ENCODE data around the gene BTNL8.

The BTNL8 gene

GRCh38 chr5:180898621-180899246 lies at the start of gene BTNL8:
Gene BTNL8 (plus strand): TSS chr5:180899159. CDS start chr5:180899311, 152 bp downstream.
- in situ Hi-C loops (cut with HindIII; ENCODE audit: low sequenced_read_pairs), result no loop called here

- in situ Hi-C loops (cut with HindIII; ENCODE audit: low sequenced_read_pairs), result no loop called here
Measured at GRCh38 chr5:180849827-180850226, 49.1 kb upstream of the BTNL8 start.

GRCh38 chr5:180850434-180851078 lies 48.4 kb upstream of the BTNL8 start:
- in situ Hi-C loops (cut with HindIII; ENCODE audit: low sequenced_read_pairs), result no loop called here

- in situ Hi-C loops (cut with HindIII; ENCODE audit: low sequenced_read_pairs), result no loop called here
Measured at GRCh38 chr5:180852495-180852894, 46.5 kb upstream of the BTNL8 start.

- in situ Hi-C loops (cut with HindIII; ENCODE audit: low sequenced_read_pairs), result no loop called here
Measured at GRCh38 chr5:180853121-180853847, 45.7 kb upstream of the BTNL8 start.

GRCh38 chr5:180853848-180854176 lies 45.1 kb upstream of the BTNL8 start:
- in situ Hi-C loops (cut with HindIII; ENCODE audit: low sequenced_read_pairs), result no loop called here

- in situ Hi-C loops (cut with HindIII; ENCODE audit: low sequenced_read_pairs), result no loop called here
Measured at GRCh38 chr5:180858586-180858985, 40.4 kb upstream of the BTNL8 start.

- in situ Hi-C loops (cut with HindIII; ENCODE audit: low sequenced_read_pairs), result no loop called here
Measured at GRCh38 chr5:180860273-180860886, 38.6 kb upstream of the BTNL8 start.

GRCh38 chr5:180860887-180861822 lies 37.8 kb upstream of the BTNL8 start, which contains the start of gene ZFP62:
Gene ZFP62 (minus strand): TSS chr5:180861276. CDS start chr5:180861219, 57 bp downstream.
- in situ Hi-C loops (cut with HindIII; ENCODE audit: low sequenced_read_pairs), result no loop called here

GRCh38 chr5:180862645-180863044 lies 36.3 kb upstream of the BTNL8 start:
- in situ Hi-C loops (cut with HindIII; ENCODE audit: low sequenced_read_pairs), result no loop called here

GRCh38 chr5:180865981-180866695 lies 32.8 kb upstream of the BTNL8 start:
- in situ Hi-C loops (cut with HindIII; ENCODE audit: low sequenced_read_pairs), result loop anchor here (5.0 kb wide), 2 partner anchors 49 to 84 kb away; no protein-coding TSS in a partner anchor

GRCh38 chr5:180866985-180867384 lies 32.0 kb upstream of the BTNL8 start:
- in situ Hi-C loops (cut with HindIII; ENCODE audit: low sequenced_read_pairs), result loop anchor here (5.0 kb wide), 2 partner anchors 50 to 85 kb away; no protein-coding TSS in a partner anchor

- in situ Hi-C loops (cut with HindIII; ENCODE audit: low sequenced_read_pairs), result loop anchor here (5.0 kb wide), 2 partner anchors 52 to 87 kb away; no protein-coding TSS in a partner anchor
Measured at GRCh38 chr5:180868960-180869359, 30.0 kb upstream of the BTNL8 start.

- in situ Hi-C loops (cut with HindIII; ENCODE audit: low sequenced_read_pairs), result loop anchor here (5.0 kb wide), 2 partner anchors 52 to 87 kb away; no protein-coding TSS in a partner anchor
Measured at GRCh38 chr5:180869587-180869986, 29.4 kb upstream of the BTNL8 start.

- in situ Hi-C loops (cut with HindIII; ENCODE audit: low sequenced_read_pairs), result no loop called here
Measured at GRCh38 chr5:180870276-180871068, 28.5 kb upstream of the BTNL8 start.

GRCh38 chr5:180872419-180872818 lies 26.5 kb upstream of the BTNL8 start:
- in situ Hi-C loops (cut with HindIII; ENCODE audit: low sequenced_read_pairs), result no loop called here

- in situ Hi-C loops (cut with HindIII; ENCODE audit: low sequenced_read_pairs), result no loop called here
Measured at GRCh38 chr5:180873615-180874520, 25.1 kb upstream of the BTNL8 start.

Measured in endothelial cell of hepatic sinusoid (primary cell).